Keratinocyte (primary cell): Measurements from ENCODE around the gene HORMAD2. TPM values are rescaled to one million over a fixed set of nuclear protein-coding genes. Genes with fewer than 3 reads are reported as not detected.
"Not testable (repeated sequence)": the region's sequence is repeated elsewhere in the genome, so short reads cannot be mapped to it uniquely, and the experiment has no call there.

Experiments
- DNase-seq: peaks from one replicate; pipeline ENCODE4 v3.0.0-alpha.2; 2011; ENCODE audit warnings: low read depth, missing footprints, low spot score
- FAIRE-seq: peaks from 2 replicates; lab custom pipeline; 2011; peaks lifted over from hg19 to GRCh38; lab: Jason Lieb, UNC
- H2AFZ ChIP-seq: 2 replicates; pipeline ENCODE4 v1.6.0; 2012; ENCODE audit warnings: low read length, control low read depth, inconsistent platforms; ENCODE audit not compliant: control insufficient read depth
- H3K27ac ChIP-seq: 2 replicates; pipeline ENCODE4 v1.5.1; 2011; ENCODE audit warnings: low read length; ENCODE audit not compliant: control insufficient read depth, insufficient read depth
- H3K27me3 ChIP-seq: 3 replicates; pipeline ENCODE4 v1.6.0; 2011; ENCODE audit warnings: low read length; ENCODE audit not compliant: control insufficient read depth, insufficient read depth; ENCODE audit errors: extremely low read depth
- H3K36me3 ChIP-seq, 2 experiments: 2 replicates in 1 of 2; 3 replicates in 1 of 2; pipeline ENCODE4 v1.5.1; 2011; ENCODE audit warnings: low read length in 2 of 2, mild to moderate bottlenecking in 1 of 2; ENCODE audit not compliant: control insufficient read depth in 2 of 2, insufficient read depth in 2 of 2; ENCODE audit errors: extremely low read depth in 1 of 2
- H3K4me1 ChIP-seq: 3 replicates; pipeline ENCODE4 v1.5.1; 2011; ENCODE audit warnings: low read length; ENCODE audit not compliant: control insufficient read depth, insufficient read depth; ENCODE audit errors: extremely low read depth
- H3K4me2 ChIP-seq: 3 replicates; pipeline ENCODE4 v1.6.0; 2011; ENCODE audit warnings: low read depth, low read length; ENCODE audit not compliant: control insufficient read depth, insufficient read depth; ENCODE audit errors: extremely low read depth
- H3K4me3 ChIP-seq, 3 experiments: fragments of 200-600 bp in 1 of 3; sonication (generic) in 1 of 3; 2 replicates in 2 of 3; 3 replicates in 1 of 3; pipeline ENCODE4 v1.5.1; 2011 to 2016; ENCODE audit warnings: low read length in 3 of 3, mild to moderate bottlenecking in 3 of 3, control low read depth in 2 of 3, inconsistent platforms in 1 of 3, low read depth in 1 of 3, mixed read lengths in 1 of 3, mixed run types in 1 of 3, moderate library complexity in 1 of 3; ENCODE audit not compliant: control insufficient read depth in 2 of 3, insufficient read depth in 2 of 3; ENCODE audit errors: extremely low read depth in 1 of 3
- H3K79me2 ChIP-seq: 2 replicates; pipeline ENCODE4 v1.6.0; 2012; ENCODE audit warnings: low read length; ENCODE audit not compliant: control insufficient read depth, insufficient read depth
- H3K9ac ChIP-seq: 3 replicates; pipeline ENCODE4 v1.6.0; 2011; ENCODE audit warnings: low read length; ENCODE audit not compliant: control insufficient read depth, insufficient read depth; ENCODE audit errors: extremely low read depth
- H3K9me1 ChIP-seq: 3 replicates; pipeline ENCODE4 v1.6.0; 2011; ENCODE audit warnings: low read length; ENCODE audit not compliant: control insufficient read depth, insufficient read depth; ENCODE audit errors: extremely low read depth
- H3K9me3 ChIP-seq: 2 replicates; pipeline ENCODE4 v1.5.1; 2012; ENCODE audit warnings: low read depth, low read length; ENCODE audit not compliant: control insufficient read depth
- H4K20me1 ChIP-seq: 3 replicates; pipeline ENCODE4 v1.6.0; 2011; ENCODE audit warnings: low read length; ENCODE audit not compliant: control insufficient read depth, insufficient read depth; ENCODE audit errors: extremely low read depth
- CTCF ChIP-seq, 3 experiments: IDR thresholded peaks in 1 of 3; conservative IDR thresholded peaks in 1 of 3; optimal IDR thresholded peaks in 1 of 3; 2 replicates in 2 of 3; 3 replicates in 1 of 3; pipeline versions ENCODE3 to v1.5.1; 2011; ENCODE audit warnings: low read length in 3 of 3, mild to moderate bottlenecking in 3 of 3, moderate library complexity in 2 of 3, control low read depth in 1 of 3, inconsistent platforms in 1 of 3; ENCODE audit not compliant: insufficient read depth in 2 of 3; ENCODE audit errors: extremely low read depth in 1 of 3
- EZH2 ChIP-seq: IDR thresholded peaks from one replicate; pipeline ENCODE4 v1.6.1; 2012; ENCODE audit warnings: inconsistent platforms, mild to moderate bottlenecking, low read length, moderate library complexity
- dilution Hi-C: fragments of 300-500 bp; cut with MboI; formaldehyde crosslinking; loops from one replicate; pipeline ENCODE4 v1.7.0; 2020; ENCODE audit warnings: low sequenced_read_pairs; ENCODE audit not compliant: extremely low pct_ligation_motif_present
- polyA plus RNA-seq, 5 experiments: library from polyadenylated mRNA; depleted of rRNA in 3 of 5; stranded (reverse) in 3 of 5; stranded (forward) in 1 of 5; unstranded in 1 of 5; fragments of >200 nt; gene quantifications; 1 replicate in 1 of 5; 2 replicates in 3 of 5; 3 replicates in 1 of 5; pipeline versions ENCODE4 v1.2.1 to v1.2.3, GENCODE V29; 2011 to 2012; ENCODE audit warnings: missing spikeins in 2 of 5, low read depth in 1 of 5, low replicate concordance in 1 of 5

Gene HORMAD2
- polyA plus RNA-seq, 1 donor (not counting 4 experiments of a cell fraction or from before 2014, with no cell fraction given), result not detected

GRCh38 chr22:30214703-30215407 is 134.6 kb downstream of the HORMAD2 start:
- Histone ChIP-seq H3K9me1 (no peaks in the 10 kb centered on the region), H3K79me2 (no peaks in the 10 kb centered on the region), H3K4me3 (no peak overlapping the region), H3K4me2 (no peak overlapping the region), H3K9me3 (no peaks in the 10 kb centered on the region), H4K20me1 (no peaks in the 10 kb centered on the region), H3K4me1 (peaks cover 24% of the 10 kb centered on the region), H3K36me3 (no peaks in the 10 kb centered on the region), H2AFZ (no peak overlapping the region), H3K9ac (no peak overlapping the region), H3K27me3 (no peaks in the 10 kb centered on the region), H3K27ac (no peak overlapping the region)
- DNase-seq (no peak), FAIRE-seq (no peak)
- TF ChIP-seq CTCF (optimal IDR thresholded peaks at IDR 0.05 in 1 of 3, IDR thresholded peaks at IDR 0.05 in 1 of 3, conservative IDR thresholded peaks at IDR 0.05 in 1 of 3; ENCODE audit: extremely low read depth in 1 of 3, insufficient read depth in 2 of 3, low read length in 3 of 3) (no peak), EZH2 (no peak)
- dilution Hi-C loops, result no loop called here

- H3K4me3 ChIP-seq, H3K36me3 ChIP-seq, DNase-seq, H3K4me2 ChIP-seq, dilution Hi-C loops, H3K9ac ChIP-seq, H2AFZ ChIP-seq, H3K9me3 ChIP-seq, H3K79me2 ChIP-seq, H3K9me1 ChIP-seq, H3K27me3 ChIP-seq, H3K27ac ChIP-seq, H4K20me1 ChIP-seq, FAIRE-seq: not testable (repeated sequence)
- H3K4me1 ChIP-seq, result peaks cover 15% of the 10 kb centered on the region
Observed at GRCh38 chr22:30216272-30216671, 136.0 kb downstream of the HORMAD2 start.

GRCh38 chr22:30216710-30217109 is 136.4 kb downstream of the HORMAD2 start:
- no peak for DNase-seq
- H3K36me3 ChIP-seq, result no peaks in the 10 kb centered on the region
- peaks cover 15% of the 10 kb centered on the region for H3K4me1 ChIP-seq
- FAIRE-seq, result no peak
- H3K79me2 ChIP-seq, result no peaks in the 10 kb centered on the region
- peaks cover 6% of the 10 kb centered on the region for H3K27me3 ChIP-seq
- H3K9me1 ChIP-seq, result no peaks in the 10 kb centered on the region
- H3K4me3 ChIP-seq, result no peak overlapping the region
- H2AFZ ChIP-seq, result no peak overlapping the region
- no peak overlapping the region for H3K4me2 ChIP-seq
- no peak overlapping the region for H3K27ac ChIP-seq
- TF ChIP-seq CTCF (optimal IDR thresholded peaks at IDR 0.05 in 1 of 3, IDR thresholded peaks at IDR 0.05 in 1 of 3, conservative IDR thresholded peaks at IDR 0.05 in 1 of 3; ENCODE audit: extremely low read depth in 1 of 3, insufficient read depth in 2 of 3, low read length in 3 of 3), result no peak
- no peak for TF ChIP-seq EZH2
- H3K9ac ChIP-seq, result no peak overlapping the region
- dilution Hi-C loops, result no loop called here
- H4K20me1 ChIP-seq, result no peaks in the 10 kb centered on the region
- no peaks in the 10 kb centered on the region for H3K9me3 ChIP-seq
